Smooth muscle cell (in vitro differentiated cells): ENCODE results near the gene SLC5A2. TPM values are rescaled to one million over a fixed set of nuclear protein-coding genes. Genes with fewer than 3 reads are reported as not detected.

Experiments
- DNase-seq: peaks from one replicate; lab custom pipeline; 2025; ENCODE audit not compliant: unreplicated experiment; lab: John Stamatoyannopoulos, UW
- H2AFZ ChIP-seq: fragments of 200-600 bp; sonication (generic); 2 replicates; pipeline ENCODE4 v1.6.0; 2016; ENCODE audit warnings: antibody characterized with exemption, low read depth, mild to moderate bottlenecking
- H3F3A ChIP-seq: fragments of 200-600 bp; sonication (generic); 2 replicates; pipeline ENCODE4 v1.6.0; 2017; ENCODE audit warnings: antibody characterized with exemption, low read depth
- H3K27ac ChIP-seq: fragments of 200-600 bp; sonication (generic); 2 replicates; pipeline ENCODE4 v1.5.1; 2016; ENCODE audit warnings: low read depth, mild to moderate bottlenecking
- H3K27me3 ChIP-seq: fragments of 200-600 bp; sonication (generic); 2 replicates; pipeline ENCODE4 v1.6.1; 2016; ENCODE audit warnings: low read depth, mild to moderate bottlenecking
- H3K36me3 ChIP-seq: fragments of 200-600 bp; sonication (generic); 2 replicates; pipeline ENCODE4 v1.5.1; 2016; ENCODE audit warnings: low read depth
- H3K4me1 ChIP-seq: fragments of 200-600 bp; sonication (generic); 2 replicates; pipeline ENCODE4 v1.5.1; 2016; ENCODE audit warnings: low read depth
- H3K4me2 ChIP-seq: fragments of 200-600 bp; sonication (generic); 2 replicates; pipeline ENCODE4 v1.6.0; 2016; ENCODE audit warnings: mild to moderate bottlenecking
- H3K4me3 ChIP-seq: fragments of 200-600 bp; sonication (generic); 2 replicates; pipeline ENCODE4 v1.5.1; 2016; ENCODE audit warnings: mild to moderate bottlenecking
- H3K79me2 ChIP-seq: fragments of 200-600 bp; sonication (generic); 2 replicates; pipeline ENCODE4 v1.6.0; 2016; ENCODE audit warnings: low read depth, mild to moderate bottlenecking
- H3K9ac ChIP-seq: fragments of 200-600 bp; sonication (generic); 2 replicates; pipeline ENCODE4 v1.6.0; 2016; ENCODE audit warnings: low read depth
- H3K9me3 ChIP-seq: fragments of 200-600 bp; sonication (generic); replicated peaks from 2 replicates; pipeline ENCODE4 v1.5.1; 2016; ENCODE audit warnings: low read depth
- H4K20me1 ChIP-seq: fragments of 200-600 bp; sonication (generic); 2 replicates; pipeline ENCODE4 v1.6.0; 2016; ENCODE audit warnings: low read depth
- WGBS: methylation state at CpG from one replicate; pipeline ENCODE4 v1.1.7; 2016; ENCODE audit warnings: low lambda C conversion rate; 5-methylcytosine and 5-hydroxymethylcytosine counted together
- polyA plus RNA-seq: library from polyadenylated mRNA; unstranded; fragments of >200 nt; fragmentation: Nextera tagmentation; extraction: Ambion mirVana; gene quantifications from 2 replicates; pipeline ENCODE4 v1.2.1, GENCODE V29; 2016
- total RNA-seq: library from RNA; depleted of rRNA; stranded (reverse); fragments of >200 nt; gene quantifications from 2 replicates; pipeline ENCODE4 v1.2.3, GENCODE V29; 2014
- TF ChIP-seq, protein P1 (sequence below): fragments of 200-600 bp; sonication (generic); IDR thresholded peaks from 2 replicates; pipeline ENCODE4 v1.5.1; 2017; ENCODE audit warnings: borderline replicate concordance, mild to moderate bottlenecking, antibody characterized with exemption; ENCODE audit not compliant: insufficient read depth, poor library complexity, severe bottlenecking

SLC5A2 gene
- total and polyA plus RNA-seq, 2 experiments from 2014 or later = 5.1 TPM; not detected in 1

DNA sequence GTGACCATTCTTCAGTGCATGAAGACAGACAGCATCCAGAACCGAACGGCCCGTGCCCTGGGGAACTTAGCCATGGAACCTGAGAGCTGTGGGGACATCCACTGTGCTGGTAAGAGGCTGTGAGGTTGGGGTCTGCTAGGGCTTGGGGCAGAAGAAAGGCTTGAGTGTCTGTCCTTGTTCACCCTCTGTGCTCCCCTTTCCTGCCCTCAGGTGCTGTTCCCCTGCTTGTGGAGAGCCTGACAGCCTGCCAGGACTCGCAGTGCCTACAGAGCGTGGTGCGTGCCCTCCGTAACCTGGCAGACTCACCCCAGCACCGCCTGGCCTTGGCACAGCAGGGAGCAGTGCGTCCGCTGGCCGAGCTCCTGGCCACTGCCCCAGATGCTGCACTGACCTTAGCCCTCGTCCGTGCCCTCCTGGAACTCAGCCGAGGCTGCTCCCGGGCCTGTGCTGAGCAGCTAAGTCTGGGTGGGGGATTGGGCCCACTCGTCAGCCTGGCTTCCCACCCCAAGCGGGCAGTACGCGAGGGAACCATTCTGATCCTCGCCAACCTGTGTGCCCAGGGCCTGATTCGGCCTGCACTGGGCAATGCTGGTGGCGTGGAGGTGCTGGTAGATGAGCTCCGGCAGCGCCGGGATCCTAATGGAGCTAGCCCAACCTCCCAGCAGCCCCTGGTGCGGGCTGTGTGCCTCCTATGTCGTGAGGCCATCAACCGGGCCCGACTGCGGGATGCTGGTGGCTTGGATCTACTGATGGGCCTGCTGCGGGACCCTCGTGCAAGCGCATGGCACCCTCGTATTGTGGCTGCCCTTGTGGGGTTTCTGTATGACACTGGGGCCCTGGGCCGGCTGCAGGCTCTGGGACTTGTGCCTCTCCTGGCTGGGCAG, 20.8 kb upstream of the SLC5A2 start:
- no peaks in the 10 kb centered on the region for H3K4me1 ChIP-seq
- H3K9ac ChIP-seq = no peak overlapping the region
- H3K4me2 ChIP-seq = no peak overlapping the region
- WGBS = 98% methylated on average over 35 of the region's 35 CpGs
- H3K4me3 ChIP-seq = no peak overlapping the region
- H3K79me2 ChIP-seq = peaks cover 12% of the 10 kb centered on the region
- DNase-seq = no peak
- no peak overlapping the region for H2AFZ ChIP-seq
- no peaks in the 10 kb centered on the region for H3K9me3 ChIP-seq
- H4K20me1 ChIP-seq = peaks cover 12% of the 10 kb centered on the region
- TF ChIP-seq, protein P1, sequence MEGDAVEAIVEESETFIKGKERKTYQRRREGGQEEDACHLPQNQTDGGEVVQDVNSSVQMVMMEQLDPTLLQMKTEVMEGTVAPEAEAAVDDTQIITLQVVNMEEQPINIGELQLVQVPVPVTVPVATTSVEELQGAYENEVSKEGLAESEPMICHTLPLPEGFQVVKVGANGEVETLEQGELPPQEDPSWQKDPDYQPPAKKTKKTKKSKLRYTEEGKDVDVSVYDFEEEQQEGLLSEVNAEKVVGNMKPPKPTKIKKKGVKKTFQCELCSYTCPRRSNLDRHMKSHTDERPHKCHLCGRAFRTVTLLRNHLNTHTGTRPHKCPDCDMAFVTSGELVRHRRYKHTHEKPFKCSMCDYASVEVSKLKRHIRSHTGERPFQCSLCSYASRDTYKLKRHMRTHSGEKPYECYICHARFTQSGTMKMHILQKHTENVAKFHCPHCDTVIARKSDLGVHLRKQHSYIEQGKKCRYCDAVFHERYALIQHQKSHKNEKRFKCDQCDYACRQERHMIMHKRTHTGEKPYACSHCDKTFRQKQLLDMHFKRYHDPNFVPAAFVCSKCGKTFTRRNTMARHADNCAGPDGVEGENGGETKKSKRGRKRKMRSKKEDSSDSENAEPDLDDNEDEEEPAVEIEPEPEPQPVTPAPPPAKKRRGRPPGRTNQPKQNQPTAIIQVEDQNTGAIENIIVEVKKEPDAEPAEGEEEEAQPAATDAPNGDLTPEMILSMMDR = no peak
- no peaks in the 10 kb centered on the region for H3K36me3 ChIP-seq
- no peaks in the 10 kb centered on the region for H3K27me3 ChIP-seq
- no peak overlapping the region for H3K27ac ChIP-seq
- peaks cover 7% of the 10 kb centered on the region for H3F3A ChIP-seq

DNA sequence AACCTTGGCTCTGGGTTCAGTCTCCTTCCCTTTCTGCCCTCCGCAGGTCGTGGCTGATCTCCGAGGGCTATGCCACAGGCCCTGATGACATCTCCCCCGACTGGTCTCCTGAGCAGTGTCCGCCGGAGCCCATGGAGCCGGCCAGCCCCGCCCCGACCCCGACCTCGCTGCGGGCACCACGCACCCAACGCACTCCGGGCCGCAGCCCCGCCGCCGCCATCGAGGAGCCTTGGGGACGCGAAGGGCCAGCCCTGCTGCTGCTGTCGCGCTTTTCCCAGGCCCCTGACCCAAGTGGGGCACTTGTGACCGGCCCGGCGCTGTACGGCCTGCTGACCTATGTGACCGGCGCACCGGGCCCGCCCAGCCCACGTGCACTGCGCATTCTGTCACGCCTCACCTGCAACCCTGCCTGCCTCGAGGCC, 18.6 kb upstream of the SLC5A2 start:
- H3K27ac ChIP-seq = no peak overlapping the region
- H3K27me3 ChIP-seq = no peaks in the 10 kb centered on the region
- no peak for DNase-seq
- no peaks in the 10 kb centered on the region for H3K4me1 ChIP-seq
- H3K9me3 ChIP-seq = no peaks in the 10 kb centered on the region
- no peak overlapping the region for H3K4me3 ChIP-seq
- WGBS = 97% methylated on average over 35 of the region's 36 CpGs
- TF ChIP-seq, protein P1 = no peak
- H3K79me2 ChIP-seq = no peaks in the 10 kb centered on the region
- no peaks in the 10 kb centered on the region for H4K20me1 ChIP-seq
- peaks cover 5% of the 10 kb centered on the region for H3F3A ChIP-seq
- H3K36me3 ChIP-seq = no peaks in the 10 kb centered on the region
- H3K4me2 ChIP-seq = no peak overlapping the region
- no peak overlapping the region for H2AFZ ChIP-seq
- H3K9ac ChIP-seq = no peak overlapping the region

DNA sequence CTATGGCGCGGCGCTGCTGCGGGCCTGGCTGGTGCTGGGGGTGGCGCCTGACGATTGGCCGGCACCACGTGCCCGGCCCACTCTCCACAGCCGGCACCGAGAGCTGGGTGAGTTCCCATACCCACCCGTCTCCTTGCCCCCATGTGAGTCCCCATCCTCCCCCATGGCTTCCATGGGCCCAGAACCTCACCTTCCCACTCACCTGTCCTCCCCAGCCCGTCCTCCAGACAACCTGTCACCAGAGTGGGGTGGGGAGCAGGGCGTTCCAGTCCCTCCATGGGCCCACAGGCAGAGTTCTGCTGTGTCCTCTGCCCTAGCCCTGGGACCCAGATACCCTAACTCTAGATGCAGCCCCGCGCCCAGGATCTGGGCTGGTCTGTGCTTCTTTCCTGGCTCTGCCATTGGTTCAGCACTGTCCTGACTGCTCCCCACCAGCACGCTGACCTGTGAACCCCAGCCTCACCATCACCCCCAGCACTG, 18.1 kb upstream of the SLC5A2 start:
- no peak overlapping the region for H2AFZ ChIP-seq
- TF ChIP-seq, protein P1 = no peak
- H3K4me1 ChIP-seq = no peaks in the 10 kb centered on the region
- peaks cover 5% of the 10 kb centered on the region for H3F3A ChIP-seq
- H3K27me3 ChIP-seq = no peaks in the 10 kb centered on the region
- no peaks in the 10 kb centered on the region for H3K79me2 ChIP-seq
- H3K36me3 ChIP-seq = no peaks in the 10 kb centered on the region
- no peaks in the 10 kb centered on the region for H4K20me1 ChIP-seq
- 94% methylated on average over 11 of the region's 17 CpGs for WGBS
- no peak overlapping the region for H3K9ac ChIP-seq
- no peak for DNase-seq
- no peak overlapping the region for H3K4me2 ChIP-seq
- no peak overlapping the region for H3K4me3 ChIP-seq
- no peaks in the 10 kb centered on the region for H3K9me3 ChIP-seq
- H3K27ac ChIP-seq = no peak overlapping the region
